HG03039 (cell line): Measurements from ENCODE around the gene FAM76A.

Experiments
- ATAC-seq: cut with Tn5 transposase; IDR thresholded peaks from one replicate; pipeline ENCODE4 v1.9.1; 2021; ENCODE audit warnings: mild to moderate bottlenecking, moderate library complexity; ENCODE audit not compliant: unreplicated experiment

FAM76A gene

DNA sequence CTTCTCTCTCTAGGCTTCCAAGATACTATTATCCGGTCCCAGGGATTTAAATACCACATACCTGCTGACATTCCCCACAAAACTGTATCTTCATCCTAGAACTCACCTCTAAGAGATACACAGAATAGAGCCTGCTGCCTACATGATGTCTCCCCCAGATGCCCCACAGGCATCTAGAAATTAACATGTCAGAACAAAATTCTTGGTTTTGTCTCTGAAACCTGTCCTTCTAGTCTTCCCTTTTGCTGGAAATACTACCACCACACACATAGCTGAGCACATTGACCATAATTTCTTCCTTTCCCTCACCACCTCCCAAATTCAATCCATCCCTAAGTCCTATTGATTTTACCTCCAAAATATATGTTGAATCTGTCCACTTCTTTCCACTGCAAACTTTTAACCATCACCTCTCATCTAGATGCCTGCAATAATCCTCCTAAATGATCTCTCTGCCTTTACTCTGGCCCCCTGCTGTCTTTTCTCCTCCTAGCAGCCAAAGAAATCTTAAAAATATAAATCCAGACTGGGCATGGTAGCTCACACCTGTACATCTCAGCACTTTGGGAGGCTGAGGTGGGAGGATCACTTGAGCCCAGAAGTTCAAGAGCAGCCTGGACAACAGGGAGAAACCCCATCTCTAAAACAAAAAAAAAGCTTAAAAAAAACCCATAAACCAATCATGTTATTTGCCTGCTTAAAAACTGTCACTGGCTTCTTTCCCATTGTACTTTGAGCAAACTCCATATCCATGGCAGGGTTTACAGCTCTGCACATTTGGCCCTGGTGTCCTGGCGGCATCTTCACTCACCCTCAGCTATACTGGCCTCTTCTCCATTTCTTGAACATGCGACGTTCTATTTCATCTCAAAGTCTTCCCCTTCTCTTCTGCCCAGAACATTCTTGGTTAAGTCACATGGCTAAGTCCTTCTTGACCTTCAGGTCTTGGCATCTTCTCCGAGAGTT is 6.2 kb upstream of the FAM76A start:
- no peak for ATAC-seq

DNA sequence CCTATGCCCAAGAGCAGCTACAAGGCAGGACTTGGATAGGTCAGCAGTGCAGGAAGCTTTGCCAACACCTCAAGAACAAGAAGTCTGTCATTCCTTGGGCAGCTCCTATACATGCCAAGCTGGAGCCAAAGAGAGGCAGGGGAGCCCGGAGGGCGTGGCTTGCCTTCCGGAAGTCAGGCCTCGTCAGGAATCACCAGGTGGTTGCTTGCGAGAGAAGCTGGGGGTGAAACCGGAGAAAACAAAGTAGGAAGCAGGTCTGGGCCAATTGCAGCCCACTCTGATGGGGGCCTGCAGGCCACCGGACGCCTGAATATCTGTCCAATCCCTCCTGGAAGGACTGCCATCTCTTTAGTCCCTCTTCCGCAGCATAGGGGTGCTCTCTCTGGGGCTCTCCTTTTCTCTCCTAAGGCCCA is 794 bp upstream of the FAM76A start:
- ATAC-seq: no peak

DNA sequence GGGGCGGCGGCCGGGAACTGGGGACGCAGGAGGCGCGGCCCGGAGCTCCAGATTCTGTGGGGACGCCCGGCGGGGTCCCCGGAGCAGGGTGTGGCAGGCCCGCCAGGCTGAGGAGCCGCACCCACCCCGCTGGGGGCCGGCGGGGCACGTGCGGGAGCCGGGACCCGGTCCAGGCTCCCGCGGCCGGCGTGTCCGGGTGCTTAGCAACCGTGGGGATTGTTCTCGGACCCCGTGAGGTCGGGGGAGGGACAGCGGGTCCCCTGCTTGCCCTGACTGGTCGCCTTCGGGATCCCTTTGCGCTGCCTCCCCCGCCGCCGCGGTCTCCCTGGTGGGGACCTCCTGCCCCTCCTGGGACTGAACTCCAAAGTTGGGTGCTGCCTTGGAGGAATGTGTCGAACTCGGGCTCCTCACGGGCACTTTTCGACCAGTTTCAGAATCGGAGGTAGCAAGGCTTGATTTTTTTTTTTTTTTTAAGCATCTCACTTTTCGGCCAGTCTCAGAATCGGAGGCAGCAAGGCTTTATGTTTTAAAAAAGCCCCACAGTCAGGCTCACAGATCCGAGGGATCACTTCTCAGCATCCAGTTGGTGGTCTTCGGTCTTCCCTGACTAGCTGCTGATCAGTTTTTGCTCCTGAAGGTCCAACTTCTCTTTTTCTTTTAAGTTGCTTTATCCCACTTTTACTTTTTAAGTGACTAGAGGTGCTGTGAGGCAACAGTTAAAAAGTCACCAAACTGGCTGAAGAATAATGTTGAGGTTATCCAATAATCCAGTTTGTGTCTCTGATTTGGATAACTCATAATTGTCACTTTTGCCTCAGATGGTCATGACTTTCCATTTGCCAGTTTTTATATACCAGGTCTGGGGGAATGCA is 648 bp downstream of the FAM76A start:
- ATAC-seq: peak; percentile 21

DNA sequence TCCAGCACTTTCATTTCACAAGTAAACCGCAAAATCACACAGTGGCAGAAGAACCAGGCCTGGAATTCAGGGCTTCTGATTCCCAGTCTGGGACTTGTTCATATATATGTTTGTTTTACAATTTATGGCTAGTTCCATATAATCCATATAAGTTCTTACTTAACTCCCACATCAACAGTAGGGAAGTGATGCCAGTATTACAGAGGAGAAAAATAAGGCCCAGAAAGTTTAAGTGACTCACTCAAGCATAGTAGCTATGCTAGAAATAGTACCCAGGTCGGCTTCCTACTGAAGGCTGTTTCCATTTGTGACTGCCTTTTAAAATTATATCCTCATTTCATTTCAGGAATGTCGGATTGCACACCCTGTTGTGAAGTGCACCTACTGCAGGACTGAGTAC is 1.4 kb downstream of the FAM76A start:
- no peak for ATAC-seq

DNA sequence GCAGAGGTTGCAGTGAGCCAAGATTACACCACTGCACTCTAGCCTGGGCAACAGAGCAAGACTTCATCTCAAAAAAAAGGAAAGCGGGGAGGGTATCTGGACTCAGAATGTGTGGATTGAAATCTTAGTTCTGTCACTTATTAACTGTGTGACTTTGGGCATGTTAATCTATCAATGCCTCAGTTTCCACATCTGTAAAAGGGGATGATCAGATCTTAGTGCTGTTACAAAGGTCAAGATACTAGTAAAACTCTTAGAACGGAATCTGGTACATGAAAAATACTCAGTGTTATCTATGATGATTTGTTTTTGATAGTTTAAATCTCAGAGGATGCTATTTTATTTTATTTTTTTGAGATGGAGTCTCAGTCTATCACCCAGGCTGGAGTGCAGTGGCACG is 10.5 kb downstream of the FAM76A start:
- no peak for ATAC-seq

DNA sequence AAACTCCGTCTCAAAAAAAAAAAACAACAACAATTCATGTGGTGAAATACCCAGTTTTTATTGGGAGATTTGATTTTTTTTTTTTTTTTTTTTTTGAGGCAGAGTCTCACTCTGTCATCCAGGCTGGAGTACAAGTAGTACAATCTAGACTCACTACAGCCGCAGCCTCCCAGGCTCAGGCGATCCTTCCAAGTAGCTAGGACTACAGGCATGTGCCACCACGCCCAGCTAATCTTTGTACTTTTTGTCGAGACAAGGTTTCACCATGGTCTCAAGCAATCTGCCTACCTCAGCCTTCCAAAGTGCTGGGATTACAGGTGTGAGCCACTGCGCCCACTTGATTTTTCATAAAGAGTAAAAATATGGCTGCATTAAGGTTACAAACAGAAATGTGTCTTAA is 15.4 kb downstream of the FAM76A start:
- no peak for ATAC-seq

DNA sequence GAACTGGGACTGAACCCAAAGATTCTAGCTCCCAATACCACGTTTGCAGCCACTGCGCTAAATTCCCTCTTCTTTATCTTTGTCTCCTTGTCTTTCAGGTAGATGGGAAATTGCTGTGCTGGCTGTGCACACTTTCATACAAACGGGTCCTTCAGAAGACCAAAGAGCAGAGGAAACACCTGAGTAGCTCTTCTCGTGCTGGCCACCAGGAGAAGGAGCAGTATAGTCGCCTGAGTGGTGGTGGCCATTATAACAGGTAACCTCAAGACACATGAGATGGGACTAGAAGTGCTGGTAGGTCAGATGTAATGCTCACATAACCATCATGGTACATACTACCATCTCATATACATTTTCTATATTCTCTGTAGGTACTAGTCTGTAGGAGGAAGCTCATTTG is 18.8 kb downstream of the FAM76A start:
- no peak for ATAC-seq

DNA sequence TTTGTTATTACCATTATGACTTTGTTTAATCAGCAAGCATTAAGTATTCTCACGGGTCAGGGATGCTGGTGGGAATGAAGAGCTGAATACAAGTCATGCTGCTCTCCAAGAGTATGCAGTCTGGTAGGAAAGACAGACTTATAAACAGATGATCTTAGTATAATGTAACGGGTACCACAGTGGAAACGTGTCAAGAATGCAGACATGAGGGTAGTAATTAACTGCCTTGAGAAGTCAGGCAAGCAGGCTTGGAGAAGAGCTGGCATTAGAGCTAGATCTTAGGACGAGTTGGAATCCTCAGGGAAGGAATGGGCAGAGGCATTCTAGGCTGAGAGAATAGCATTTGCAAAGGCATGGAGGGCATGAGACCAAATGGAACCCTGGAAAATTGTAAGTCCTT is 19.7 kb downstream of the FAM76A start:
- ATAC-seq: no peak

DNA sequence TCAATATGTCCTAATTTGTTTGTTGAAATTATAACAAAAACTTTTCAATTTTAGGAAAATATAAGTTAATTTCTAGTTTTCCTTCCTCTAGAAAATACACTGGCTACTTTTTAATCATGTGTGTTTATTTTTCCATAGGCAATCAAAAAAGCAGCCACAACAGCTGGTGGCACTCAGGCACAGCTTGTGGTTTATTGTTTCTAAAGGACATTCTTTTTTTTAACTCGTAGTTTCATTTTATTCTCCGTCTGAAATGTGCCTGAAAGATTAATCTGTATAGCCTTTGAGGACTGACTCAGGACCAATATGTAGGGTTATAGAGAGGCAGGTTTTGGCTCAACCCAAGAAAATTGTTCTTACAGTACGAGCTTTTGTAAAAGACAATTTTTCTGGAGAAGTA is 26.6 kb downstream of the FAM76A start:
- ATAC-seq: no peak

DNA sequence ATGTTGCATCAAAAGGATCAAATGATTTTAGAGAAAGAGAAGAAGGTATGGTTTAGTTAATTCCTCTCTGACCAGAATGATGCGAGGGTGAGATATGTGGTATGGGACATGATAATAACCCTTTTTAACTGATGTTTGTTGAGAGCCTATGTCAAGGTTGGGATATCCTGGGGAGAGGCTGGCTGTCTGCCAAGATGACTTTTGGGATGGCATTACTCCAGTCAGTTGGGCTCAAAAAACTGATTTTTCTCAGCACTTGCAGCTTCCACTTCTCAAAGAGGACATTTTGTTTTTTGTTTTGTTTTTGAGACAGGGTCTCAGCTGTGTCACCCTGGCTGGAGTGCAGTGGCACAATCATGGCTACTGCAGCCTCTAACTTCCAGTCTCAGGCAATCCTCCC is 29.5 kb downstream of the FAM76A start:
- no peak for ATAC-seq

DNA sequence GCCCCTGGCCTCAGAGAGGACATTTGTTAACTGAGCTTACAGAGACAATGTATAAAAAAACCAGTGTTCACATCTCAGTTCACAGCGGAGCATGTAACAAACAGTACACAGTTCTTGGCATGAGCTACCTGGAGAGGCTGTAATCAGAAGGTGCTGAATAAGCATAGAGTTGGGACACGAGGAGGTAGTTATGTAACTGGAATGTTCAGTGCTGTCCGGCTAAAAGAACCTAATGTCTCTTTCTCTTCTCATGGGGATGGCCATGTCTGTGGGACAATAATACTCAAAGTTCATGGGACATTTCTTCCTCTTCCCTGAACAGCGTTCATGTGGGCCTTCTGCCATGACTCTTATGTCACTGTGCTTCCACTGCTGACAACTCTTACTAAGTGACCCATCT is 30.1 kb downstream of the FAM76A start:
- ATAC-seq: no peak

DNA sequence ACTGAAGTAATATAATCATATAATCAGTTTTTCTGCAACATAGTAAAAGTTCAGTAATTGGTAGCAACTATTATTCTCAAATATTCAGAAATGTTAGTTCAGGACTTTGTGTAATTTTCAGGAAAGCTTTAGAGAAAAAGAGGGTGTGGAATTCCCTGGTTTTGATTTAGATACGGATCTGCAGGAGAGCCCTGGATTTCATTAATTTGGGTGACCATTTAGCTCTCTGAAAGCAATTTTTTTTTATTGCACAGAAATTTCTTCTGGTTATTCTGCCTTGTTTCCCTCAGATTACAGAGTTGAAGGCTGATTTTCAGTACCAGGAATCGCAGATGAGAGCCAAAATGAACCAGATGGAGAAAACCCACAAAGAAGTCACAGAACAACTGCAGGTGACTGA is 33.5 kb downstream of the FAM76A start:
- ATAC-seq: no peak

DNA sequence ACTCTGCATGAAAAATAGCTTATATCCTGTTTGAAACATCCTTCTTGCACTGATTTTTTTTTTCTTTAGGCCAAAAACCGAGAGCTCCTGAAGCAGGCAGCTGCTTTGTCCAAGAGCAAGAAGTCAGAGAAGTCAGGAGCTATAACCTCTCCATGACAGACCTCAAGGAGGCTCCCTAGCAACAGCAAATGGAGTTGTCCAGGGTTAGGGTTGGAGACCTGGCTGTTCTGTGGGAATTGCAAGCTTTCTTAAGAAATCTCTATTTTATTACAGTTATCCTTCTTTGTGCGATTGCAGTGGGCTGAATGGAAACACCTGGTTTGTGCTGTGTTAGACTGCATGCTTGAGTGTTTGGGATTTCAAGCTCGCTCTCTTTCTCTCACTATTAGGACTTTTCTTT is 34.7 kb downstream of the FAM76A start:
- no peak for ATAC-seq

DNA sequence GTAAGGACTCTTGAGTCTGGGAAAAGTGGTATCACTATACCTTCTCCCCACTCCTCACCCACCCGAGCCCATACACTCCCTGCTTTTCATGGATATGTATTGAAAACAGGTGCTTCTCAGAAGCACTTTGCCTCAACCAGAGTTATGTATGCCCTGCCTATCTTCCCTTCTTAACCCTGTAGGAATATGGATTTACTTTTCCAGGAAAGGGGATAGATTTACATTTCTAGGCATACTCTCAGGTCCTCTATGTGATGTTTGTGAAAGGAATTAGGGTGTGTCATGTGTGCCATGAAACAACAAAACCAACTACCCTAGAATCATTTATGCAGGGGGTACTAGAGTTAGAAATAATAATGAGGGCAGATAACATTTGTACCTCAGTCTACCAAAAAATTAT is 36.3 kb downstream of the FAM76A start:
- no peak for ATAC-seq

DNA sequence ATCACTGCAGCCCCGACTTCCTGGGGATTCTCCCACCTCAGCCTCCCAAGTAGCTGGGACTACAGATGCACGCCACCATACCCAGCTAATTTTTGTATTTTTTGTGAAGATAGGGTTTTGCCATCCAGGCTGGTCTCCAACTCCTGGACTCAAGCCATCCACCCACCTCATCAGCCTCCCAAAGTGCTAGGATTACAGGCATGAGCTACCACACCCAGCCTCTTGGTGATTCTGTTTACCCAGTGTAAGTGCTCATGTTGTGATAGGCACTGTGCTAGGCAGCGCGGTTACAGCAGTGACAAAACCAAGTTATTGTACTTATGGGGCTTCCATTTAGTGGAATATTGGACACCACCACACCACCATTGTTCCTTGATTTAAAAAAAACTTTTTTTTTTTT is 37.6 kb downstream of the FAM76A start:
- ATAC-seq: no peak

DNA sequence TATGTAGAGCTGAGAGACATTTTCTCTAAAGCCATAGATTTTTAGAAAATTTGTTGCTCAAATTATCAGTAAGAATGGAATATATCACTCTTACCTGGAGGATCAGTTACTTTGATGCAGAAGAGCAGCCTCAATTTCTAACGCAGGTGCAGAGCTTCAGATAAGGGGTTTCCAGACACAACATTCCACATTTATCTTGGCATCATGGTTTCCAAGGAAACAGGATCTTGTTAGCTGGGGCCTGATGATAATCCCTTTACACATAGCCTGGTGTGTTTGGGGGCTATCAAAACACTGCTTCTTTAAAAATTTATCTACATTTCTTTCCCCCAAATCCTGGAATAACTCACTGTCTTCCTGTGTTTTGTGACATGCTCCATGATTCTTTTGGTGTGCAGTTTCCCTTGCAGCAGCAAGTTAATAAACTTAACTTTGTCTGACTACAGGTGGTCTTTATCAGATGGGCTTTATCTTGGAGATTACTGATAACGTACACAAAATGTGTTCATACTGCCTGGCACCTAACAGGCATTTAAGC is 44.6 kb downstream of the FAM76A start:
- no peak for ATAC-seq

DNA sequence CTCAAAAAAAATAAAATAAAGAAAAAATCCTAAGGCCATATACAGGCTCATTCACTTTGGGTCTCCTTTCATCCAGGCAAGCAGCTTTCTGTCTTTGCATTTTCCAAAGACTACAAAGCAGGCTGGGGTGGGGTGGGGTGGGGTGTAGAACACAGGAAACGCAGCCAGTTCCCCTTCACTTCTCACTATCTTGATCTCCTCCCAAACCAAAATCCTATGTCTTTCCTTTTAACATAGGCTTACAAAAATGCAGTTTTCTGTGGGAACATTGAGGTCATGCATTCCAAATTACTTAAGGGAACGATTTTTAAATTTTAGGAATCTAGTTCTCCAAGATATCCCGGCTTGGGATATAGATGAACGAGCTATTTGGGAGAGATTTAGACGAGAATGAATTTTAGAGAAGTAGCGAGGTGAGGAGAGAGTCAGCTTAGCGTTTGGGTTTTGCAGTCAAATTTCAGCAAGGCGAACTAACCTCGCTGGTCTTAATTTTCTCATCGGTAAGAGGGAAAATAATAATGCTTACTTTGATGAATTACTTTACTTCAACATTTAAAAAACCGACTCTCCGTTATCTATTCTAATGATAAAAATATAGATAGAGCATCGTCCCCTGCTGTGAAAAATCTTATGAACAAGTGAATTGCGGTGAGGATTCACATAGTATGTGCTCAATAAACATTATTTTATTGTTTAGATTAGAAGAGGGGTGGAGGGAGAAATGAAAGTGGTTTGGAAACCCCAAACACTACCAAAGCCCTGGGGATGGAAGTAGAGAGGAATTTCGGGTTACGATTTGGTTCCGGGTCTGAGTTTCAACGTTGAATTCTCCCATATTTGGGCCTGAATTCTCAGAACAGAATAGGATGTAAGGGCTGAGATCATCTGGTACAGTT is 46.5 kb downstream of the FAM76A start:
- no peak for ATAC-seq

DNA sequence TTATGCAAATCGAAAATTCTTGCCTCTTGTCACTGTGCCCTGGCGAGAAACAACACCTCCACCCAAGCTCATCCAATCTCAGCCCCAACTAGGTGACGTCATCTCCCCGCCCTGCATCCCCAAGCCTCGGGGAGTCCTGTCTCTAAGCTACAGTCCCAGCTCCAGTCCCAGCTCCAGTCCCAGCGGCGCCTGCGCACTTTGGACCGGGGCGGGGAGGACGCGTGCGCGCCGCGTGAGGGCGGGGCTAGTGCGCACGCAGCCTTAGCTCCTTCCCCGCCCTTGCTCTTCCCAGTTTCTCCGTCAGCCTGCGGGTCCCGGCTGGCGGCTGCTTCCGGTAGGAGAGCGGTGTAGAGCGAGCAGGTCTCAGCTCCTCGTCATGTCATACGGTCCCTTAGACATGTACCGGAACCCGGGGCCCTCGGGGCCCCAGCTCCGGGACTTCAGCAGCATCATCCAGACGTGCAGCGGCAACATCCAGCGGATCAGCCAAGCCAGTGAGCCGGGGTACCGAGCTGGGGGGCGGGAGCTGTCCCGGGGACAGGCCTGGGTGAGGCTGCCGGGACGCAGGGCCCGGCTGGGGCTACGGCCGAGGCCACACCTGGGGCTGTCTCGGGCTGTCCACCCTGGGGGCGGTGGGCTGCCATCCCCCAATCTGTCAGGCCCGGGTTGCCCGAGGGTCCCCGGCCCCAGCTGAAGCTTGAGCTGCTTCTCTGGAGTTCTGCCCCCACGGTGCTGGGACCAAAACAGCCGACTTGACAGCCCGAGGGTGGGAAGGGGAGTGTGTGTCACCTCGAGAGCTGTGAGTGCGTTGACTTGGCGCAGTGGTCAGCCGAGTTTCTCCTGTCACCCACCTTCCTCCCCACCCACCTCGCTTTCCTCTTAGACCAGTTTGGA is 47.4 kb downstream of the FAM76A start, which contains the start of gene STX12:
Gene STX12 (plus strand): TSS at position 288 of the 894 bp plus-strand sequence. CDS start 89 bp downstream, at position 377.
- ATAC-seq: peak; percentile 92

DNA sequence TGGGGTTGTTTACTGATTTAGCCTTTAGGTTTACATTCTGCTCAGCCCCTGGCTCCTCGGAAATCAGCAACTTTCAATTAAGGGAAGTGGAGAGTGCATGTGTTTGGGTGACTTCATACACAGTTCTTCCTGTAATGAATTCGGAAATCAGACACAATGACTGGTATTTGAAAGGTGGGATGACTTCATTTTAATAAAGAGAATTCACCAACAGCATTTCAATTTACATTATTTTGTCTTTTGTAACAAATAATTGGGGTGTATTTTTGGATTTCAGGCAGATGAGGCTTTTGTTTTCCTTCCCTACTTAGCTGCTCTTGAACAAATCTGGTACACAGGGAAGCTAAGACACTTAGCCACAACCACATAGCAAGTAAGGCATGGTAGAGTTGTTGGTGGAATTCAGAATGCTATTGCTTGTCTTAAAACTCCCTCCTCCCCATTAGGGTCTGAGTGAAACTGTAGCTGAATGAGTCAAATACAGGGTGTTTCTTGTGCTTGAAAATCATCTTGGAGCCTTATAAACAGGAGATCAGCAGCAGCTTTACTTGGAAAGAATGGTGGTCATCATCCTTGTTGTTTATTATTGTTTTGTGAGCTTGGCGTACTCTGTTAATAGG is 48.2 kb downstream of the FAM76A start:
- peak; percentile 7 for ATAC-seq
